Measurements from ENCODE around the gene HLA-DQB2.
A peak's percentile ranks its signal among the peaks of the same experiment; 100 is the strongest.
"Not testable (repeated sequence)": the region's sequence is repeated elsewhere in the genome, so short reads cannot be mapped to it uniquely, and the experiment has no call there.

Gene HLA-DQB2

GRCh38 chr6:32763421-32763820, at the start of gene HLA-DQB2:
Gene HLA-DQB2, minus strand, starts transcription at chr6:32763532. Its CDS starts 62 bp downstream, at chr6:32763470.
- Mint-ChIP-seq H3K4me1 (ENCODE audit: low read depth) (no peaks in the 10 kb centered on the region), H3K4me3 (no peak within 1 kb of the TSS), H3K27me3 (peaks cover 41% of the 10 kb centered on the region), H3K9me3 (no peaks in the 10 kb centered on the region), H3K36me3 (ENCODE audit: low read depth) (no peaks in the 10 kb centered on the region), H3K27ac (no peak within 1 kb of the TSS)

GRCh38 chr6:32809171-32809570, 45.8 kb upstream of the HLA-DQB2 start:
- Mint-ChIP-seq H3K9me3 (no peaks in the 10 kb centered on the region), H3K27me3 (peaks cover 19% of the 10 kb centered on the region), H3K4me3 (no peak overlapping the region), H3K27ac (no peak overlapping the region), H3K4me1 (ENCODE audit: low read depth) (no peaks in the 10 kb centered on the region), H3K36me3 (ENCODE audit: low read depth) (no peaks in the 10 kb centered on the region)

- Mint-ChIP-seq H3K4me3 (no peak overlapping the region), H3K4me1 (ENCODE audit: low read depth) (no peaks in the 10 kb centered on the region), H3K36me3 (ENCODE audit: low read depth) (no peaks in the 10 kb centered on the region), H3K9me3 (no peaks in the 10 kb centered on the region), H3K27ac (no peak overlapping the region), H3K27me3 (peaks cover 37% of the 10 kb centered on the region)
These were observed 43.8 kb upstream of the HLA-DQB2 start for GRCh38 chr6:32807020-32807580.

GRCh38 chr6:32805404-32805803, 42.1 kb upstream of the HLA-DQB2 start:
- H3K4me3 Mint-ChIP-seq; H3K27ac Mint-ChIP-seq; H3K9me3 Mint-ChIP-seq; H3K36me3 Mint-ChIP-seq (ENCODE audit: low read depth); H3K4me1 Mint-ChIP-seq (ENCODE audit: low read depth): not testable (repeated sequence)
- peaks cover 49% of the 10 kb centered on the region for H3K27me3 Mint-ChIP-seq

- H3K36me3 Mint-ChIP-seq (ENCODE audit: low read depth) = no peaks in the 10 kb centered on the region
- H3K4me3 Mint-ChIP-seq = no peak overlapping the region
- H3K27ac Mint-ChIP-seq = no peak overlapping the region
- no peaks in the 10 kb centered on the region for H3K9me3 Mint-ChIP-seq
- no peaks in the 10 kb centered on the region for H3K4me1 Mint-ChIP-seq (ENCODE audit: low read depth)
- peaks cover 57% of the 10 kb centered on the region for H3K27me3 Mint-ChIP-seq
These were observed 40.1 kb upstream of the HLA-DQB2 start for GRCh38 chr6:32803416-32803815.

- H3K4me1 Mint-ChIP-seq (ENCODE audit: low read depth) = peaks cover 17% of the 10 kb centered on the region
- H3K27ac Mint-ChIP-seq = no peak overlapping the region
- no peaks in the 10 kb centered on the region for H3K9me3 Mint-ChIP-seq
- no peak overlapping the region for H3K4me3 Mint-ChIP-seq
- H3K36me3 Mint-ChIP-seq (ENCODE audit: low read depth) = no peaks in the 10 kb centered on the region
- H3K27me3 Mint-ChIP-seq = peaks cover 47% of the 10 kb centered on the region
These were observed 36.4 kb upstream of the HLA-DQB2 start for GRCh38 chr6:32799740-32800139.

- no peak overlapping the region for H3K4me3 Mint-ChIP-seq
- peaks cover 46% of the 10 kb centered on the region for H3K27me3 Mint-ChIP-seq
- no peak overlapping the region for H3K27ac Mint-ChIP-seq
These were observed 35.8 kb upstream of the HLA-DQB2 start for GRCh38 chr6:32799168-32799567.

GRCh38 chr6:32796848-32797776, 33.8 kb upstream of the HLA-DQB2 start:
- no peaks in the 10 kb centered on the region for H3K9me3 Mint-ChIP-seq
- no peaks in the 10 kb centered on the region for H3K36me3 Mint-ChIP-seq (ENCODE audit: low read depth)
- H3K27ac Mint-ChIP-seq = peak overlapping the region; percentile 67
- peak overlapping the region; percentile 67 for H3K4me3 Mint-ChIP-seq
- peaks cover 28% of the 10 kb centered on the region for H3K4me1 Mint-ChIP-seq (ENCODE audit: low read depth)
- peaks cover 41% of the 10 kb centered on the region for H3K27me3 Mint-ChIP-seq

More at GRCh38 chr6:32799168-32799567, 35.8 kb upstream of the HLA-DQB2 start:
- no peaks in the 10 kb centered on the region for H3K9me3 Mint-ChIP-seq
- H3K36me3 Mint-ChIP-seq (ENCODE audit: low read depth) = no peaks in the 10 kb centered on the region
- peaks cover 23% of the 10 kb centered on the region for H3K4me1 Mint-ChIP-seq (ENCODE audit: low read depth)

- peaks cover 42% of the 10 kb centered on the region for H3K27me3 Mint-ChIP-seq
- peaks cover 28% of the 10 kb centered on the region for H3K4me1 Mint-ChIP-seq (ENCODE audit: low read depth)
- no peaks in the 10 kb centered on the region for H3K36me3 Mint-ChIP-seq (ENCODE audit: low read depth)
- no peak overlapping the region for H3K4me3 Mint-ChIP-seq
- no peaks in the 10 kb centered on the region for H3K9me3 Mint-ChIP-seq
- no peak overlapping the region for H3K27ac Mint-ChIP-seq
These were observed 31.2 kb upstream of the HLA-DQB2 start for GRCh38 chr6:32794510-32794909.

- H3K9me3 Mint-ChIP-seq = no peaks in the 10 kb centered on the region
- H3K27ac Mint-ChIP-seq = no peak overlapping the region
- peaks cover 39% of the 10 kb centered on the region for H3K27me3 Mint-ChIP-seq
- H3K4me3 Mint-ChIP-seq = no peak overlapping the region
- no peaks in the 10 kb centered on the region for H3K36me3 Mint-ChIP-seq (ENCODE audit: low read depth)
- H3K4me1 Mint-ChIP-seq (ENCODE audit: low read depth) = peaks cover 28% of the 10 kb centered on the region
These were observed 29.6 kb upstream of the HLA-DQB2 start for GRCh38 chr6:32792901-32793435.

GRCh38 chr6:32790306-32790705, 27.0 kb upstream of the HLA-DQB2 start:
- Mint-ChIP-seq H3K36me3 (ENCODE audit: low read depth) (no peaks in the 10 kb centered on the region), H3K9me3 (no peaks in the 10 kb centered on the region), H3K27ac (no peak overlapping the region), H3K4me3 (no peak overlapping the region), H3K27me3 (peaks cover 60% of the 10 kb centered on the region), H3K4me1 (ENCODE audit: low read depth) (peaks cover 15% of the 10 kb centered on the region)

- Mint-ChIP-seq H3K4me3 (no peak overlapping the region), H3K36me3 (ENCODE audit: low read depth) (no peaks in the 10 kb centered on the region), H3K4me1 (ENCODE audit: low read depth) (no peaks in the 10 kb centered on the region), H3K27me3 (peaks cover 34% of the 10 kb centered on the region), H3K9me3 (peaks cover 3% of the 10 kb centered on the region), H3K27ac (no peak overlapping the region)
These were observed 22.6 kb upstream of the HLA-DQB2 start for GRCh38 chr6:32785781-32786533.

GRCh38 chr6:32782923-32783322, 19.6 kb upstream of the HLA-DQB2 start:
- H3K36me3 Mint-ChIP-seq (ENCODE audit: low read depth); H3K9me3 Mint-ChIP-seq; H3K27ac Mint-ChIP-seq; H3K4me3 Mint-ChIP-seq; H3K4me1 Mint-ChIP-seq (ENCODE audit: low read depth): not testable (repeated sequence)
- peaks cover 24% of the 10 kb centered on the region for H3K27me3 Mint-ChIP-seq

GRCh38 chr6:32779036-32779435, 15.7 kb upstream of the HLA-DQB2 start:
- H3K9me3 Mint-ChIP-seq = peaks cover 3% of the 10 kb centered on the region
- H3K36me3 Mint-ChIP-seq (ENCODE audit: low read depth) = no peaks in the 10 kb centered on the region
- no peaks in the 10 kb centered on the region for H3K4me1 Mint-ChIP-seq (ENCODE audit: low read depth)
- peaks cover 5% of the 10 kb centered on the region for H3K27me3 Mint-ChIP-seq
- no peak overlapping the region for H3K27ac Mint-ChIP-seq
- H3K4me3 Mint-ChIP-seq = no peak overlapping the region

GRCh38 chr6:32775071-32775470, 11.7 kb upstream of the HLA-DQB2 start:
- peaks cover 4% of the 10 kb centered on the region for H3K4me1 Mint-ChIP-seq (ENCODE audit: low read depth)
- H3K27me3 Mint-ChIP-seq = peaks cover 28% of the 10 kb centered on the region
- H3K9me3 Mint-ChIP-seq = no peaks in the 10 kb centered on the region
- H3K27ac Mint-ChIP-seq = no peak overlapping the region
- H3K4me3 Mint-ChIP-seq = no peak overlapping the region
- H3K36me3 Mint-ChIP-seq (ENCODE audit: low read depth) = no peaks in the 10 kb centered on the region

Measured in stimulated activated naive CD8-positive, alpha-beta T cell treated with anti-CD3 and anti-CD28 coated beads, Interleukin-15, Interleukin-2, amounts not matched to agents 100 ng/mL and 50 ng/mL, for 24 hours (primary cell).